CD4-positive, alpha-beta T cell (primary cell): Measurements from ENCODE around the gene HLA-B. TPM values are rescaled to one million over a fixed set of nuclear protein-coding genes. Genes with fewer than 3 reads are reported as not detected.

ENCODE experiments used
- ATAC-seq: fragments of 200-7000 bp; cut with Tn5 transposase; one replicate; pipeline ENCODE4 v1.10.0; 2022; ENCODE audit warnings: mild to moderate bottlenecking; ENCODE audit not compliant: poor library complexity
- CTCF ChIA-PET: fragments of 350-600 bp; sonication (Branson Sonifier 250); formaldehyde crosslinking; loops from one replicate; lab custom pipeline; 2021; ENCODE audit warnings: antibody characterized with exemption, inconsistent platforms; lab: Charles Lee
- POLR2A ChIA-PET: fragments of 350-600 bp; sonication (Branson Sonifier 250); formaldehyde crosslinking; loops from one replicate; lab custom pipeline; 2021; ENCODE audit warnings: antibody characterized with exemption, inconsistent platforms; lab: Charles Lee
- DNase-seq, 14 experiments: peaks; one replicate each; pipeline ENCODE4 v3.0.0-alpha.2; 2013 to 2020; ENCODE audit warnings: mixed read lengths in 2 of 14
- H3K27ac ChIP-seq, 2 donors: one replicate each; pipeline versions ENCODE4 v1.5.1 to v1.7.0; 2013; ENCODE audit warnings: low read length in 2 of 2, low read depth in 1 of 2, mild to moderate bottlenecking in 1 of 2
- H3K27me3 ChIP-seq, 2 experiments: 1 replicate in 1 of 2; 2 replicates in 1 of 2; pipeline versions ENCODE4 v1.6.1 to v1.7.0; 2013; ENCODE audit warnings: low read length in 2 of 2, control low read depth in 1 of 2, mild to moderate bottlenecking in 1 of 2, moderate library complexity in 1 of 2; ENCODE audit not compliant: insufficient read depth in 2 of 2, control insufficient read depth in 1 of 2
- H3K36me3 ChIP-seq: one replicate; pipeline ENCODE4 v1.6.1; 2013; ENCODE audit warnings: low read length, control low read depth; ENCODE audit not compliant: insufficient read depth
- H3K4me1 ChIP-seq: one replicate; pipeline ENCODE4 v1.6.1; 2013; ENCODE audit warnings: low read length, control low read depth; ENCODE audit not compliant: insufficient read depth
- H3K4me3 ChIP-seq: one replicate; pipeline ENCODE4 v1.5.1; 2013; ENCODE audit warnings: mild to moderate bottlenecking, low read length, moderate library complexity
- H3K9me3 ChIP-seq, 2 experiments: 1 replicate in 1 of 2; 2 replicates in 1 of 2; pipeline versions ENCODE4 v1.6.1 to v1.7.0; 2013; ENCODE audit warnings: low read length in 2 of 2, mild to moderate bottlenecking in 2 of 2, control low read depth in 1 of 2, moderate library complexity in 1 of 2; ENCODE audit not compliant: control insufficient read depth in 1 of 2, insufficient read depth in 1 of 2
- H3K27ac Mint-ChIP-seq: one replicate; pipeline ENCODE4 v1.8.0; 2020; ENCODE audit warnings: mixed read lengths
- H3K27me3 Mint-ChIP-seq: one replicate; pipeline ENCODE4 v1.8.0; 2021; ENCODE audit warnings: mixed read lengths
- H3K36me3 Mint-ChIP-seq: one replicate; pipeline ENCODE4 v1.8.0; 2021; ENCODE audit warnings: low read depth, mixed read lengths
- H3K4me1 Mint-ChIP-seq: one replicate; pipeline ENCODE4 v1.8.0; 2021; ENCODE audit warnings: low read depth, mixed read lengths
- H3K4me3 Mint-ChIP-seq: one replicate; pipeline ENCODE4 v1.8.0; 2020; ENCODE audit warnings: mild to moderate bottlenecking, mixed read lengths
- H3K9me3 Mint-ChIP-seq: one replicate; pipeline ENCODE4 v1.8.0; 2020; ENCODE audit warnings: mixed read lengths
- CTCF ChIP-seq: fragments of 200-600 bp; IDR thresholded peaks from one replicate; pipeline ENCODE4 v1.8.0; 2022; ENCODE audit warnings: antibody characterized with exemption, mild to moderate bottlenecking
- intact Hi-C, 2 experiments: fragments of 100-400 bp; cut with DNase I in 1 of 2; cut with micrococcal nuclease in 1 of 2; formaldehyde crosslinking; loops; one replicate each; pipeline versions ENCODE4 v1.15.1 to v1.9.0; 2023 to 2025; cut with DNase I, micrococcal nuclease
- total RNA-seq, 174 experiments: library from RNA in 2 of 174; stranded (reverse) in 2 of 174; gene quantifications; one replicate each; pipeline ENCODE4 v1.2.3 and lab custom pipeline; 2021 to 2026

The HLA-B gene
- total RNA-seq, 2 experiments from 2014 or later, result 6,758 to 7,013 TPM

DNA sequence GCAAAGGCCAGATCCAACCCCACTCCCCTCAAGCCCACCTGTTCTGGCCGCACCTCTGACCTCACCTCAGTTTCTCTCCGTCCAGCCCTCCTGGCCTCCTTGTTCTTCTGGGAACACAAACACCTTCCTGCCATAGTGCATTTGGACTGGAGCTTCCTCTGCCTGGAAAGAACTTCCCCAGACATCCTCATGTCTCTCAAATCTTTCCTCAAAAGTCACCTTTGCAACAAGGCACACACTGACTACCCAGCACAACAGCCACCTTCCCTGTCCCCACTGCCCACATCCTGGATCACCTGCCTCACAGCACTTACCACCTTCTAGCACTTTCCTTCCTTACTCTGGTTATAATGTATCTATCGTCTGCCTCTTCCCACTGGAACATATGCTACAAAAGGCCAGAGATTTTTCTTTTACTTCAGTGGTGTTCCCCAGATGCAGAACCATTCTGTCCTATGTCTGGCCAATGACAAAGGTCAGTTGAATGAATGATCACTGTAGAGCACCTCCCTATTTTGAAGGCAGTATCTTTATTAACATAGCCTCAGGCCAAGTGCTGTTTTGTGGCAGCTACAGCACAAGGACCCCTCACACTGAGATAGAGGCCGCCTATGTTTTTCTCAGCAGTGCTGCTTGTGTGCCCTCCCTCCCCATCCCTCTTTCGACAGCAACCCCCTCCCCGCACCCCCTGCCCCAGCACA, 4.1 kb downstream of the HLA-B start:
- ATAC-seq, result no peak
- Mint-ChIP-seq H3K27ac (peak overlapping the region; percentile 100), H3K4me1 (peaks cover 68% of the 10 kb centered on the region), H3K4me3 (peak overlapping the region; percentile 68), H3K36me3 (peaks cover 60% of the 10 kb centered on the region), H3K9me3 (no peaks in the 10 kb centered on the region), H3K27me3 (peaks cover 5% of the 10 kb centered on the region)
- peak in 10 of 14 experiments; percentile 16 to 67 (median 33) for DNase-seq
- H3K27ac ChIP-seq, result no peak overlapping the region
- CTCF ChIA-PET, result interaction anchor here (0.6 to 1.5 kb wide), 2 partner anchors 14 to 1602 kb away, joined by 3 to 8 read pairs; no protein-coding TSS in a partner anchor
- intact Hi-C loops, result no loop called here
- peak overlapping the region; percentile 0 for H3K4me3 ChIP-seq
- H3K36me3 ChIP-seq, result peaks cover 51% of the 10 kb centered on the region
- TF ChIP-seq CTCF, result no peak
- no peaks in the 10 kb centered on the region for H3K9me3 ChIP-seq
- H3K27me3 ChIP-seq, result no peaks in the 10 kb centered on the region
- H3K4me1 ChIP-seq, result peaks cover 48% of the 10 kb centered on the region
- POLR2A ChIA-PET, result interaction anchor here (1.1 to 5.2 kb wide), 10 partner anchors 8 to 196 kb away, joined by 3 to 52 read pairs (median 6); partner anchors contain the start of genes CCHCR1 and HLA-C

DNA sequence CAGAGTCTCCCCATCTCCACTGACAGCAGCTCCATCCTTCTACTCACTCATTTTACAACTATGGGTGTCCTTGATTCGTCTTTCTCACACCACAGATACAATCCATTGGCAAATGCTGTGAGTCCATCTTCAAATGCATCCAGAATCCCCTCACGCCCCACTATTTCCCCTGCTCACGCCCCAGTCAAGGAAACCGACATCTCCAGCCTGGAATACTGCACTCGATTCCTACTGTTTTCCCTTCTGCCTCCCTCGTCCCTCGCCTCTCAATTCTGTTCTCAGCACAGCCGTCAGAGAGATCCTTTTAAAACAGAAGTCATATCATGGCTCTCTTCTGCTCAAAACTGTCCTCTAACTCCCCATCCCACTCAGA, 4.7 kb downstream of the HLA-B start:
- Histone ChIP-seq H3K4me3 (no peak overlapping the region), H3K27ac (no peak overlapping the region), H3K4me1 (peaks cover 48% of the 10 kb centered on the region), H3K36me3 (peaks cover 51% of the 10 kb centered on the region), H3K27me3 (no peaks in the 10 kb centered on the region), H3K9me3 (no peaks in the 10 kb centered on the region)
- Mint-ChIP-seq H3K9me3 (no peaks in the 10 kb centered on the region), H3K27me3 (peaks cover 5% of the 10 kb centered on the region), H3K36me3 (peaks cover 55% of the 10 kb centered on the region), H3K4me1 (peaks cover 63% of the 10 kb centered on the region), H3K27ac (peak overlapping the region; percentile 100), H3K4me3 (peak overlapping the region; percentile 68)
- ChIA-PET POLR2A (interaction anchor here (1.1 to 5.2 kb wide), 9 partner anchors 8 to 155 kb away, joined by 3 to 52 read pairs (median 9); partner anchors contain the start of gene HLA-C), CTCF (interaction anchor here (0.6 kb wide), 1 partner anchor 1603 kb away, joined by 3 read pairs; no protein-coding TSS in a partner anchor)
- no peak for TF ChIP-seq CTCF
- DNase-seq (peak in 2 of 14 experiments; percentile 10 to 43), ATAC-seq (peak; percentile 2)
- intact Hi-C loops, result no loop called here

GRCh38 chr6:31351401-31352309, 5.3 kb downstream of the HLA-B start:
- no peaks in the 10 kb centered on the region for H3K27me3 ChIP-seq
- H3K9me3 ChIP-seq, result no peaks in the 10 kb centered on the region
- no peak for TF ChIP-seq CTCF
- H3K36me3 ChIP-seq, result peaks cover 50% of the 10 kb centered on the region
- POLR2A ChIA-PET, result interaction anchor here (1.1 to 5.2 kb wide), 8 partner anchors 14 to 155 kb away, joined by 3 to 52 read pairs (median 12); partner anchors contain the start of gene HLA-C
- Mint-ChIP-seq H3K27me3 (peaks cover 5% of the 10 kb centered on the region), H3K36me3 (peaks cover 48% of the 10 kb centered on the region), H3K4me3 (peak overlapping the region; percentile 68), H3K9me3 (no peaks in the 10 kb centered on the region), H3K4me1 (peaks cover 58% of the 10 kb centered on the region), H3K27ac (peak overlapping the region; percentile 100)
- peak in 6 of 14 experiments; percentile 12 to 78 (median 43) for DNase-seq
- no peak overlapping the region for H3K4me3 ChIP-seq
- intact Hi-C loops, result loop anchor here in 1 of 2 experiments (2.0 kb wide), 2 partner anchors 19 to 85 kb away; no protein-coding TSS in a partner anchor
- H3K27ac ChIP-seq, result peak overlapping the region in 1 of 2 donors; percentile 4
- CTCF ChIA-PET, result interaction anchor here (0.6 kb wide), 1 partner anchor 1603 kb away, joined by 3 read pairs; no protein-coding TSS in a partner anchor
- peaks cover 48% of the 10 kb centered on the region for H3K4me1 ChIP-seq
- peak; percentile 43 for ATAC-seq
